Esophagus squamous epithelium (tissue), 5 donors: ENCODE results near the gene PJA1. TPM values are rescaled to one million over a fixed set of nuclear protein-coding genes. Genes with fewer than 3 reads are reported as not detected.

Experiments used
- DNase-seq: peaks from one replicate; lab custom pipeline; 2025; lab: John Stamatoyannopoulos, UW
- H3K27ac ChIP-seq, 4 donors: fragments of 200-600 bp; sonication (generic); one replicate each; pipeline ENCODE4 v1.5.1; 2016 to 2019; ENCODE audit warnings: mild to moderate bottlenecking in 1 of 4
- H3K27me3 ChIP-seq, 4 donors: fragments of 200-600 bp; sonication (generic); 1 replicate in 3 of 4; 2 replicates in 1 of 4; pipeline versions ENCODE4 v1.5.1 to v1.6.0; 2017 to 2021; ENCODE audit warnings: antibody characterized with exemption in 1 of 4
- H3K36me3 ChIP-seq, 3 donors: fragments of 200-600 bp; sonication (generic); one replicate each; pipeline ENCODE4 v1.5.1; 2016 to 2019
- H3K4me1 ChIP-seq, 3 donors: fragments of 200-600 bp; sonication (generic); one replicate each; pipeline ENCODE4 v1.5.1; 2017 to 2019
- H3K4me3 ChIP-seq, 4 donors: fragments of 200-600 bp; sonication (generic); 1 replicate in 3 of 4; 2 replicates in 1 of 4; pipeline ENCODE4 v1.5.1; 2016 to 2019; ENCODE audit warnings: mild to moderate bottlenecking in 2 of 4, moderate library complexity in 1 of 4
- H3K9me3 ChIP-seq, 3 donors: fragments of 200-600 bp; sonication (generic); one replicate each; pipeline ENCODE4 v1.5.1; 2016 to 2019
- POLR2A ChIP-seq, 4 donors: fragments of 450-650 bp; IDR thresholded peaks; one replicate each; pipeline ENCODE4 v1.6.1; 2017; ENCODE audit warnings: antibody characterized with exemption in 4 of 4, mild to moderate bottlenecking in 4 of 4, moderate library complexity in 3 of 4
- WGBS, 2 donors: methylation state at CpG; one replicate each; pipeline ENCODE4 v1.1.5; 2018; 5-methylcytosine and 5-hydroxymethylcytosine counted together
- intact Hi-C: fragments of 100-400 bp; cut with DNase I; formaldehyde crosslinking; loops from one replicate; pipeline ENCODE4 v1.15.0; 2022
- total RNA-seq, 4 donors: library from RNA; depleted of rRNA; stranded (reverse); fragments of >200 nt; gene quantifications; one replicate each; pipeline ENCODE4 v1.1.0, GENCODE V29; 2016
- TF ChIP-seq, protein P1 (sequence below), 6 experiments: fragments of 450-650 bp in 4 of 6; fragments of 200-600 bp in 2 of 6; sonication (generic) in 2 of 6; IDR thresholded peaks; one replicate each; pipeline ENCODE4 v1.5.1; 2016 to 2019; ENCODE audit warnings: antibody characterized with exemption in 6 of 6, mild to moderate bottlenecking in 4 of 6, moderate library complexity in 4 of 6
- donor health status: DM: yes; HTN: yes; CAD: no.

PJA1 gene
- total RNA-seq, 4 donors from 2014 or later, result 7.5 to 24.2 (median 15.8) TPM

- no peak overlapping the region for H3K27ac ChIP-seq
- no peak overlapping the region for H3K4me3 ChIP-seq
- TF ChIP-seq, protein P1, sequence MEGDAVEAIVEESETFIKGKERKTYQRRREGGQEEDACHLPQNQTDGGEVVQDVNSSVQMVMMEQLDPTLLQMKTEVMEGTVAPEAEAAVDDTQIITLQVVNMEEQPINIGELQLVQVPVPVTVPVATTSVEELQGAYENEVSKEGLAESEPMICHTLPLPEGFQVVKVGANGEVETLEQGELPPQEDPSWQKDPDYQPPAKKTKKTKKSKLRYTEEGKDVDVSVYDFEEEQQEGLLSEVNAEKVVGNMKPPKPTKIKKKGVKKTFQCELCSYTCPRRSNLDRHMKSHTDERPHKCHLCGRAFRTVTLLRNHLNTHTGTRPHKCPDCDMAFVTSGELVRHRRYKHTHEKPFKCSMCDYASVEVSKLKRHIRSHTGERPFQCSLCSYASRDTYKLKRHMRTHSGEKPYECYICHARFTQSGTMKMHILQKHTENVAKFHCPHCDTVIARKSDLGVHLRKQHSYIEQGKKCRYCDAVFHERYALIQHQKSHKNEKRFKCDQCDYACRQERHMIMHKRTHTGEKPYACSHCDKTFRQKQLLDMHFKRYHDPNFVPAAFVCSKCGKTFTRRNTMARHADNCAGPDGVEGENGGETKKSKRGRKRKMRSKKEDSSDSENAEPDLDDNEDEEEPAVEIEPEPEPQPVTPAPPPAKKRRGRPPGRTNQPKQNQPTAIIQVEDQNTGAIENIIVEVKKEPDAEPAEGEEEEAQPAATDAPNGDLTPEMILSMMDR (IDR thresholded peaks at IDR 0.05), result no peak
- no peak for TF ChIP-seq POLR2A (IDR thresholded peaks at IDR 0.05)
- no peaks in the 10 kb centered on the region for H3K4me1 ChIP-seq
- no peak for DNase-seq
- intact Hi-C loops, result no loop called here
- no peaks in the 10 kb centered on the region for H3K27me3 ChIP-seq
- no peaks in the 10 kb centered on the region for H3K36me3 ChIP-seq
- H3K9me3 ChIP-seq, result no peaks in the 10 kb centered on the region
- WGBS, 2 donors, result 44 to 77% methylated on average over 3 to 4 of the region's 4 CpGs
Observed at GRCh38 chrX:69182818-69183380, 17.6 kb upstream of the PJA1 start.

DNA sequence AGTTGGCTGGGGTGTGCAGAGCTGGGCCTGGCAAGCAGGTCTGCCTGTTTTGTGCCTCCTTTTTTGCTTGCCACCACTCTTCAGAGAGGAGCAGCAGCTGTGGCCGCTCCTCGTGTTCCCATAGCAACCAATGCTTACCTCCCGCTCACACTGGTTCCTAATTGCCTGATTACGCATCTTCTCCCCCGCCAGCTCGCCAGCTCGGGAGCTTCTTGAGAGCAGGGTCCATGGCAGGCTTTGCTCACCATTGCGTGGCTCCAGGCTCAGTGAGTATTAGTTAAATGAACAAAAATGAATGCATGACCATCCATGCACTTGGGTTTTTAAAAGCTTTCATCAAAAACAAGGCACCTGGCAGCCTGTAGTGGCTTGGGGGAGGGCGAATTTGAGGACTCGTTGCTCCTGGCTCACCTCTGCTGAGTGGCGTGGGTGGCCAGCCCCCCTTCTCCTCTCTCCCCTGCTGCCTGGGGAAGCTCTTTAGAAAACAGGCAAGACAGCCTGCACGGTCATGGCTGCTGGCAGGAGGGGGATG, 14.2 kb upstream of the PJA1 start:
- DNase-seq, result no peak
- Histone ChIP-seq H3K9me3 (no peaks in the 10 kb centered on the region), H3K36me3 (no peaks in the 10 kb centered on the region), H3K4me3 (no peak overlapping the region), H3K27me3 (no peaks in the 10 kb centered on the region), H3K27ac (no peak overlapping the region), H3K4me1 (no peaks in the 10 kb centered on the region)
- TF ChIP-seq POLR2A (IDR thresholded peaks at IDR 0.05), result no peak
- TF ChIP-seq, protein P1 (IDR thresholded peaks at IDR 0.05), result no peak
- 44% methylated on average over 6 of the region's 12 CpGs; no CpG with 5 or more reads in 1 of the 2 donors for WGBS, 2 donors
- intact Hi-C loops, result no loop called here

- intact Hi-C loops, result no loop called here
Observed at GRCh38 chrX:69178592-69178991, 13.3 kb upstream of the PJA1 start.

DNA sequence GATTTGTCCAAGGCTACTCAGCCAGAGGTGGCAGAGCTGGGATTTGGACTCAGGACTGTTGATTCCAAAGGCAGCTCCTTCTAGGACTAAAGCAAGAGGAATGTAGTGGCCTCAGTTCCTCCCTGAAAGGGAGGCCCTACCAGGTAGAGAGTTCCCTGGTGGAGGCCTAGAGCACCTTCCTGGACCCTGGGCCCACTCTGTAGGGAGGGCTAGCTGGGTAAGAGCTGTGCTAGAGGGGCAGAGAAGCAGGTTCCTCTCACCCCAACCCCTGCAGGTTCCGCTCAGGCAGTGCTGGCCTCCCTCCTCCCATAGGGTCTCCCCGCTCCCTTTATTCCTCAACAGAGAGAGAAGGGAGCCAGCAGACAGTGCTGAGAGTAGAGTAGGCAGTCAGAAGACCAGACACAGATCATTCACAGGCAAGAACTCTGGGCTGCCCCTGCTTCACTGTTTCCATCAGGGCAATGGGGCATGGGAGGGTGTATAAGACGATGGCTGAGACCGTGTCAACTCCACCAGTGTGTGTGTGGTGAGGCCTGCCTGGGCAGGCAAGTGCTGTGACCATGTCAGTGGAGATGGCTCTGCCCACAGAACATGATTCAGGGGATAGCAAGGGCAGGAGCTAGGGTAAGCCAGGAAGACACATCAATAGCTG, 12.4 kb upstream of the PJA1 start:
- H3K27me3 ChIP-seq, result no peaks in the 10 kb centered on the region
- 66% methylated on average over 4 of the region's 4 CpGs; no CpG with 5 or more reads in 1 of the 2 donors for WGBS, 2 donors

More at GRCh38 chrX:69178592-69178991, 13.3 kb upstream of the PJA1 start:
- Histone ChIP-seq H3K27me3 (no peaks in the 10 kb centered on the region), H3K4me3 (no peak overlapping the region), H3K36me3 (no peaks in the 10 kb centered on the region), H3K4me1 (no peaks in the 10 kb centered on the region), H3K27ac (no peak overlapping the region), H3K9me3 (no peaks in the 10 kb centered on the region)
- no peak for DNase-seq
- WGBS, 2 donors, result 60 to 64% methylated on average over 3 of the region's 3 CpGs
- no peak for TF ChIP-seq POLR2A (IDR thresholded peaks at IDR 0.05)
- TF ChIP-seq, protein P1 (IDR thresholded peaks at IDR 0.05), result no peak

More for the DNA sequence above, 12.4 kb upstream of the PJA1 start:
- Histone ChIP-seq H3K4me1 (no peaks in the 10 kb centered on the region), H3K4me3 (no peak overlapping the region), H3K9me3 (no peaks in the 10 kb centered on the region), H3K27ac (no peak overlapping the region), H3K36me3 (no peaks in the 10 kb centered on the region)
- intact Hi-C loops, result no loop called here
- TF ChIP-seq POLR2A (IDR thresholded peaks at IDR 0.05), result no peak
- TF ChIP-seq, protein P1 (IDR thresholded peaks at IDR 0.05), result no peak
- DNase-seq, result no peak
